D721Med (cell line): Measurements from ENCODE around the gene PROK2.

Experiments used
- DNase-seq: peaks from one replicate; pipeline ENCODE4 v3.0.0; 2011; ENCODE audit warnings: low spot score; ENCODE audit not compliant: insufficient read length
- FAIRE-seq: peaks from 2 replicates; lab custom pipeline; 2011; peaks lifted over from hg19 to GRCh38; lab: Jason Lieb, UNC
- CTCF ChIP-seq: IDR thresholded peaks from 2 replicates; pipeline ENCODE4 v1.5.1; 2012; ENCODE audit warnings: mild to moderate bottlenecking, control low read depth; ENCODE audit not compliant: insufficient read depth; ENCODE audit errors: missing control alignments

The PROK2 gene

GRCh38 chr3:71760140-71760539 is 24.8 kb downstream of the PROK2 start:
- DNase-seq, result no peak
- no peak for TF ChIP-seq CTCF
- no peak for FAIRE-seq

- no peak for DNase-seq
- TF ChIP-seq CTCF, result no peak
- FAIRE-seq, result no peak
Measured at GRCh38 chr3:71759401-71759800, 25.5 kb downstream of the PROK2 start.

GRCh38 chr3:71758091-71758490 is 26.9 kb downstream of the PROK2 start:
- FAIRE-seq (no peak), DNase-seq (no peak)
- no peak for TF ChIP-seq CTCF

GRCh38 chr3:71754610-71755253 is 30.2 kb downstream of the PROK2 start:
- TF ChIP-seq CTCF, result no peak
- DNase-seq (no peak), FAIRE-seq (no peak)

- no peak for TF ChIP-seq CTCF
- FAIRE-seq, result no peak
- no peak for DNase-seq
Measured at GRCh38 chr3:71753701-71754609, 31.0 kb downstream of the PROK2 start, which contains the start of gene GPR27. Gene GPR27, plus strand, starts transcription at chr3:71753855. Its CDS starts 195 bp downstream, at chr3:71754050.

GRCh38 chr3:71752831-71753700 is 31.9 kb downstream of the PROK2 start:
- DNase-seq, result no peak
- TF ChIP-seq CTCF, result no peak
- FAIRE-seq, result no peak
